Fibroblast of skin of right quadriceps (primary cell): ENCODE results near the gene GAGE12J.
"Not testable (repeated sequence)": the region's sequence is repeated elsewhere in the genome, so short reads cannot be mapped to it uniquely, and the experiment has no call there.

ENCODE experiments used
- DNase-seq: peaks from one replicate; pipeline ENCODE4 v3.0.0-alpha.2; 2013

Gene GAGE12J

GRCh38 chrX:49312176-49312575 is 9.7 kb upstream of the GAGE12J start:
- DNase-seq, result no peak

GRCh38 chrX:49316085-49316484 is 5.8 kb upstream of the GAGE12J start:
- no peak for DNase-seq

GRCh38 chrX:49322266-49322665 is 429 bp downstream of the GAGE12J start:
- not testable (repeated sequence) for DNase-seq

GRCh38 chrX:49323735-49324134 is 1.9 kb downstream of the GAGE12J start:
- not testable (repeated sequence) for DNase-seq

GRCh38 chrX:49330421-49330820 is 8.6 kb downstream of the GAGE12J start:
- not testable (repeated sequence) for DNase-seq

GRCh38 chrX:49331282-49331681 is 9.4 kb downstream of the GAGE12J start, which contains the start of gene GAGE13:
Gene GAGE13 (plus strand): TSS chrX:49331582. CDS start chrX:49332738, 1,156 bp downstream.
- DNase-seq, result not testable (repeated sequence)

GRCh38 chrX:49331841-49332240 is 10.0 kb downstream of the GAGE12J start:
- not testable (repeated sequence) for DNase-seq

- DNase-seq, result not testable (repeated sequence)
Observed at GRCh38 chrX:49341449-49341848, 19.6 kb downstream of the GAGE12J start.

- not testable (repeated sequence) for DNase-seq
Observed at GRCh38 chrX:49344496-49345175, 22.8 kb downstream of the GAGE12J start.

- not testable (repeated sequence) for DNase-seq
Observed at GRCh38 chrX:49345402-49345801, 23.6 kb downstream of the GAGE12J start.

- DNase-seq, result not testable (repeated sequence)
Observed at GRCh38 chrX:49346150-49346549, 24.3 kb downstream of the GAGE12J start.
